ENCODE measurements around the gene RPRD1B. TPM values are rescaled to one million over a fixed set of nuclear protein-coding genes. Genes with fewer than 3 reads are reported as not detected.

RPRD1B gene
- total and polyA plus RNA-seq, 3 experiments from 2014 or later, result 5.2 to 39.1 (median 39.1) TPM

GRCh38 chr20:38112930-38113294 is 79.4 kb downstream of the RPRD1B start:
- no peak overlapping the region for H3K4me3 Mint-ChIP-seq
- no peak overlapping the region for H3K27ac ChIP-seq (ENCODE audit: low read depth, low read length)
- H3K27ac Mint-ChIP-seq, result no peak overlapping the region

GRCh38 chr20:38113401-38114325 is 80.1 kb downstream of the RPRD1B start:
- Mint-ChIP-seq H3K27ac (peak overlapping the region in 2 of 8 donors; percentile 22 to 52), H3K9me3 (no peaks in the 10 kb centered on the region), H3K4me3 (no peak overlapping the region), H3K36me3 (no peaks in the 10 kb centered on the region), H3K27me3 (no peaks in the 10 kb centered on the region), H3K4me1 (no peaks in the 10 kb centered on the region)
- Histone ChIP-seq H3K4me3 (ENCODE audit: low read length) (no peak overlapping the region), H3K27ac (ENCODE audit: low read depth, low read length) (no peak overlapping the region), H3K9me3 (ENCODE audit: low read length) (no peaks in the 10 kb centered on the region), H3K4me1 (ENCODE audit: insufficient read depth, low read length) (no peaks in the 10 kb centered on the region), H3K36me3 (ENCODE audit: insufficient read depth, low read length) (no peaks in the 10 kb centered on the region), H3K27me3 (ENCODE audit: insufficient read depth, low read length, poor library complexity, severe bottlenecking) (no peaks in the 10 kb centered on the region)
- DNase-seq, result no peak
- CTCF ChIA-PET, result interaction anchor here (1.0 to 1.3 kb wide), 3 partner anchors 47 to 108 kb away, joined by 3 to 4 read pairs (median 4); no protein-coding TSS in a partner anchor
- POLR2A ChIA-PET, result no interaction called here

More at GRCh38 chr20:38112930-38113294, 79.4 kb downstream of the RPRD1B start:
- Histone ChIP-seq H3K27me3 (ENCODE audit: insufficient read depth, low read length, poor library complexity, severe bottlenecking) (no peaks in the 10 kb centered on the region), H3K4me1 (ENCODE audit: insufficient read depth, low read length) (no peaks in the 10 kb centered on the region), H3K36me3 (ENCODE audit: insufficient read depth, low read length) (no peaks in the 10 kb centered on the region), H3K9me3 (ENCODE audit: low read length) (no peaks in the 10 kb centered on the region), H3K4me3 (ENCODE audit: low read length) (no peak overlapping the region)
- H3K36me3 Mint-ChIP-seq, result no peaks in the 10 kb centered on the region
- H3K27me3 Mint-ChIP-seq, result no peaks in the 10 kb centered on the region
- H3K9me3 Mint-ChIP-seq, result no peaks in the 10 kb centered on the region
- POLR2A ChIA-PET, result no interaction called here
- CTCF ChIA-PET, result interaction anchor here (1.0 to 1.3 kb wide), 2 partner anchors 48 to 109 kb away, joined by 3 to 4 read pairs; no protein-coding TSS in a partner anchor
- H3K4me1 Mint-ChIP-seq, result no peaks in the 10 kb centered on the region
- no peak for DNase-seq

- H3K9me3 ChIP-seq (ENCODE audit: low read length), result no peaks in the 10 kb centered on the region
- no peaks in the 10 kb centered on the region for H3K9me3 Mint-ChIP-seq
- H3K27me3 Mint-ChIP-seq, result no peaks in the 10 kb centered on the region
- ChIA-PET CTCF (interaction anchor here (1.1 to 1.3 kb wide), 2 partner anchors 46 to 57 kb away, joined by 3 to 4 read pairs; no protein-coding TSS in a partner anchor), POLR2A (no interaction called here)
- no peaks in the 10 kb centered on the region for H3K4me1 Mint-ChIP-seq
- no peaks in the 10 kb centered on the region for H3K36me3 ChIP-seq (ENCODE audit: insufficient read depth, low read length)
- no peaks in the 10 kb centered on the region for H3K4me1 ChIP-seq (ENCODE audit: insufficient read depth, low read length)
- no peak overlapping the region for H3K27ac Mint-ChIP-seq
- no peaks in the 10 kb centered on the region for H3K36me3 Mint-ChIP-seq
- no peak for DNase-seq
- no peaks in the 10 kb centered on the region for H3K27me3 ChIP-seq (ENCODE audit: insufficient read depth, low read length, poor library complexity, severe bottlenecking)
- no peak overlapping the region for H3K4me3 Mint-ChIP-seq
- no peak overlapping the region for H3K27ac ChIP-seq (ENCODE audit: low read depth, low read length)
- no peak overlapping the region for H3K4me3 ChIP-seq (ENCODE audit: low read length)
Measured at GRCh38 chr20:38114353-38114791, 80.8 kb downstream of the RPRD1B start.

GRCh38 chr20:38115205-38115604 is 81.7 kb downstream of the RPRD1B start:
- no peak overlapping the region for H3K27ac ChIP-seq (ENCODE audit: low read depth, low read length)
- H3K36me3 ChIP-seq (ENCODE audit: insufficient read depth, low read length), result no peaks in the 10 kb centered on the region
- ChIA-PET POLR2A (no interaction called here), CTCF (no interaction called here)
- no peak for DNase-seq
- no peaks in the 10 kb centered on the region for H3K27me3 Mint-ChIP-seq
- H3K27ac Mint-ChIP-seq, result no peak overlapping the region
- H3K4me3 Mint-ChIP-seq, result no peak overlapping the region
- H3K9me3 ChIP-seq (ENCODE audit: low read length), result no peaks in the 10 kb centered on the region
- no peaks in the 10 kb centered on the region for H3K27me3 ChIP-seq (ENCODE audit: insufficient read depth, low read length, poor library complexity, severe bottlenecking)
- H3K4me1 Mint-ChIP-seq, result no peaks in the 10 kb centered on the region
- no peak overlapping the region for H3K4me3 ChIP-seq (ENCODE audit: low read length)
- no peaks in the 10 kb centered on the region for H3K4me1 ChIP-seq (ENCODE audit: insufficient read depth, low read length)
- no peaks in the 10 kb centered on the region for H3K36me3 Mint-ChIP-seq
- H3K9me3 Mint-ChIP-seq, result no peaks in the 10 kb centered on the region

- ChIA-PET POLR2A (no interaction called here), CTCF (no interaction called here)
- H3K9me3 Mint-ChIP-seq, result no peaks in the 10 kb centered on the region
- no peaks in the 10 kb centered on the region for H3K27me3 Mint-ChIP-seq
- no peaks in the 10 kb centered on the region for H3K36me3 ChIP-seq (ENCODE audit: insufficient read depth, low read length)
- no peak for DNase-seq
- no peaks in the 10 kb centered on the region for H3K9me3 ChIP-seq (ENCODE audit: low read length)
- no peak overlapping the region for H3K27ac Mint-ChIP-seq
- H3K36me3 Mint-ChIP-seq, result no peaks in the 10 kb centered on the region
- no peaks in the 10 kb centered on the region for H3K27me3 ChIP-seq (ENCODE audit: insufficient read depth, low read length, poor library complexity, severe bottlenecking)
- no peak overlapping the region for H3K27ac ChIP-seq (ENCODE audit: low read depth, low read length)
- no peak overlapping the region for H3K4me3 Mint-ChIP-seq
- H3K4me3 ChIP-seq (ENCODE audit: low read length), result no peak overlapping the region
- H3K4me1 Mint-ChIP-seq, result no peaks in the 10 kb centered on the region
- no peaks in the 10 kb centered on the region for H3K4me1 ChIP-seq (ENCODE audit: insufficient read depth, low read length)
Measured at GRCh38 chr20:38115896-38116295, 82.3 kb downstream of the RPRD1B start.

- no peaks in the 10 kb centered on the region for H3K27me3 Mint-ChIP-seq
- no peaks in the 10 kb centered on the region for H3K36me3 Mint-ChIP-seq
- Histone ChIP-seq H3K4me1 (ENCODE audit: insufficient read depth, low read length) (no peaks in the 10 kb centered on the region), H3K9me3 (ENCODE audit: low read length) (no peaks in the 10 kb centered on the region), H3K36me3 (ENCODE audit: insufficient read depth, low read length) (no peaks in the 10 kb centered on the region), H3K27ac (ENCODE audit: low read depth, low read length) (no peak overlapping the region), H3K4me3 (ENCODE audit: low read length) (no peak overlapping the region), H3K27me3 (ENCODE audit: insufficient read depth, low read length, poor library complexity, severe bottlenecking) (no peaks in the 10 kb centered on the region)
- no peaks in the 10 kb centered on the region for H3K4me1 Mint-ChIP-seq
- no peak for DNase-seq
- H3K4me3 Mint-ChIP-seq, result no peak overlapping the region
- H3K27ac Mint-ChIP-seq, result peak overlapping the region in 1 of 8 donors; percentile 1
- CTCF ChIA-PET, result no interaction called here
- POLR2A ChIA-PET, result no interaction called here
- H3K9me3 Mint-ChIP-seq, result no peaks in the 10 kb centered on the region
Measured at GRCh38 chr20:38116409-38117165, 83.0 kb downstream of the RPRD1B start.

- peak overlapping the region in 1 of 8 donors; percentile 1 for H3K27ac Mint-ChIP-seq
- DNase-seq, result no peak
Measured at GRCh38 chr20:38117205-38117604, 83.7 kb downstream of the RPRD1B start.

GRCh38 chr20:38117635-38118034 is 84.1 kb downstream of the RPRD1B start:
- no peak overlapping the region for H3K4me3 Mint-ChIP-seq
- ChIA-PET POLR2A (no interaction called here), CTCF (no interaction called here)
- no peaks in the 10 kb centered on the region for H3K27me3 ChIP-seq (ENCODE audit: insufficient read depth, low read length, poor library complexity, severe bottlenecking)
- H3K27ac ChIP-seq (ENCODE audit: low read depth, low read length), result no peak overlapping the region
- H3K4me3 ChIP-seq (ENCODE audit: low read length), result no peak overlapping the region
- H3K9me3 Mint-ChIP-seq, result no peaks in the 10 kb centered on the region
- no peaks in the 10 kb centered on the region for H3K27me3 Mint-ChIP-seq
- H3K9me3 ChIP-seq (ENCODE audit: low read length), result no peaks in the 10 kb centered on the region
- H3K27ac Mint-ChIP-seq, result peak overlapping the region in 1 of 8 donors; percentile 3
- no peaks in the 10 kb centered on the region for H3K36me3 ChIP-seq (ENCODE audit: insufficient read depth, low read length)
- no peaks in the 10 kb centered on the region for H3K36me3 Mint-ChIP-seq
- H3K4me1 ChIP-seq (ENCODE audit: insufficient read depth, low read length), result no peaks in the 10 kb centered on the region
- no peak for DNase-seq
- H3K4me1 Mint-ChIP-seq, result no peaks in the 10 kb centered on the region

More at GRCh38 chr20:38117205-38117604, 83.7 kb downstream of the RPRD1B start:
- no peaks in the 10 kb centered on the region for H3K9me3 ChIP-seq (ENCODE audit: low read length)
- H3K4me1 Mint-ChIP-seq, result no peaks in the 10 kb centered on the region
- no peak overlapping the region for H3K4me3 ChIP-seq (ENCODE audit: low read length)
- no peaks in the 10 kb centered on the region for H3K27me3 Mint-ChIP-seq
- no peaks in the 10 kb centered on the region for H3K36me3 ChIP-seq (ENCODE audit: insufficient read depth, low read length)
- H3K4me3 Mint-ChIP-seq, result no peak overlapping the region
- no peak overlapping the region for H3K27ac ChIP-seq (ENCODE audit: low read depth, low read length)
- no peaks in the 10 kb centered on the region for H3K4me1 ChIP-seq (ENCODE audit: insufficient read depth, low read length)
- no peaks in the 10 kb centered on the region for H3K36me3 Mint-ChIP-seq
- ChIA-PET POLR2A (no interaction called here), CTCF (no interaction called here)
- no peaks in the 10 kb centered on the region for H3K27me3 ChIP-seq (ENCODE audit: insufficient read depth, low read length, poor library complexity, severe bottlenecking)
- no peaks in the 10 kb centered on the region for H3K9me3 Mint-ChIP-seq
